Mesenchymal stem cell (in vitro differentiated cells and primary cell): ENCODE data around the gene CYBRD1.

ENCODE experiments used
- DNase-seq: peaks from one replicate; pipeline ENCODE4 v3.0.0-alpha.2; 2013
- H2AFZ ChIP-seq: one replicate; pipeline ENCODE4 v1.6.1; 2013; ENCODE audit warnings: low read depth, mild to moderate bottlenecking, control low read depth, inconsistent platforms, low read length, moderate library complexity
- H2AK5ac ChIP-seq: 2 replicates; pipeline ENCODE4 v1.6.1; 2013; ENCODE audit warnings: low read length, moderate library complexity, mild to moderate bottlenecking, inconsistent platforms; ENCODE audit not compliant: severe bottlenecking
- H2BK120ac ChIP-seq: one replicate; pipeline ENCODE4 v1.6.1; 2013; ENCODE audit warnings: low read depth, mild to moderate bottlenecking, inconsistent platforms, low read length, moderate library complexity
- H2BK12ac ChIP-seq, 2 experiments: one replicate each; pipeline ENCODE4 v1.6.1; 2013; ENCODE audit warnings: inconsistent platforms in 2 of 2, low read length in 2 of 2, mild to moderate bottlenecking in 2 of 2, moderate library complexity in 2 of 2, control low read depth in 1 of 2
- H2BK15ac ChIP-seq: one replicate; pipeline ENCODE4 v1.6.1; 2013; ENCODE audit warnings: mild to moderate bottlenecking, low read depth, inconsistent platforms; ENCODE audit not compliant: poor library complexity, severe bottlenecking
- H2BK5ac ChIP-seq: 2 replicates; pipeline ENCODE4 v1.6.1; 2013; ENCODE audit warnings: low read depth, mild to moderate bottlenecking, low read length, control low read depth, inconsistent platforms; ENCODE audit not compliant: poor library complexity, severe bottlenecking
- H3K14ac ChIP-seq, 2 experiments: one replicate each; pipeline ENCODE4 v1.6.1; 2013; ENCODE audit warnings: inconsistent platforms in 2 of 2, low read length in 2 of 2, control low read depth in 1 of 2, mild to moderate bottlenecking in 1 of 2, moderate library complexity in 1 of 2
- H3K18ac ChIP-seq, 2 experiments: one replicate each; pipeline ENCODE4 v1.6.1; 2013; ENCODE audit warnings: inconsistent platforms in 2 of 2, low read length in 2 of 2, control low read depth in 1 of 2, low read depth in 1 of 2, mild to moderate bottlenecking in 1 of 2
- H3K23ac ChIP-seq, 2 experiments: one replicate each; pipeline ENCODE4 v1.6.1; 2013; ENCODE audit warnings: inconsistent platforms in 2 of 2, low read length in 2 of 2, mild to moderate bottlenecking in 2 of 2, moderate library complexity in 2 of 2, control low read depth in 1 of 2
- H3K27ac ChIP-seq: 2 replicates; pipeline ENCODE4 v1.5.1; 2013; ENCODE audit warnings: mild to moderate bottlenecking, moderate library complexity, low read length, control low read depth, inconsistent platforms; ENCODE audit not compliant: poor library complexity, severe bottlenecking
- H3K27me3 ChIP-seq, 2 experiments: 2 replicates each; pipeline versions ENCODE4 v1.6.1 to v1.7.0; 2013; ENCODE audit warnings: low read length in 2 of 2, mild to moderate bottlenecking in 2 of 2, moderate library complexity in 2 of 2, control low read depth in 1 of 2, inconsistent platforms in 1 of 2; ENCODE audit not compliant: control insufficient read depth in 1 of 2, insufficient read depth in 1 of 2
- H3K36me3 ChIP-seq, 2 experiments: 2 replicates each; pipeline versions ENCODE4 v1.6.1 to v1.7.0; 2013; ENCODE audit warnings: low read length in 2 of 2, control low read depth in 1 of 2, inconsistent platforms in 1 of 2, low read depth in 1 of 2, mild to moderate bottlenecking in 1 of 2; ENCODE audit not compliant: insufficient read depth in 2 of 2, control insufficient read depth in 1 of 2
- H3K4ac ChIP-seq, 2 experiments: one replicate each; pipeline ENCODE4 v1.6.1; 2013; ENCODE audit warnings: inconsistent platforms in 2 of 2, low read length in 2 of 2, mild to moderate bottlenecking in 2 of 2, moderate library complexity in 2 of 2, control low read depth in 1 of 2, low read depth in 1 of 2
- H3K4me1 ChIP-seq: 2 replicates; pipeline ENCODE4 v1.6.1; 2013; ENCODE audit warnings: low read depth, low read length, control low read depth; ENCODE audit not compliant: control insufficient read depth, insufficient read depth
- H3K4me2 ChIP-seq: 2 replicates; pipeline ENCODE4 v1.6.1; 2013; ENCODE audit warnings: low read length, mild to moderate bottlenecking, inconsistent platforms; ENCODE audit not compliant: poor library complexity, severe bottlenecking
- H3K4me3 ChIP-seq, 2 experiments: 2 replicates each; pipeline versions ENCODE4 v1.5.1 to v1.7.0; 2013; ENCODE audit warnings: low read length in 2 of 2, mild to moderate bottlenecking in 2 of 2, control low read depth in 1 of 2, low read depth in 1 of 2; ENCODE audit not compliant: insufficient read depth in 1 of 2
- H3K79me1 ChIP-seq: replicated peaks from 2 replicates; pipeline ENCODE4 v1.6.1; 2013; ENCODE audit warnings: mild to moderate bottlenecking, control low read depth, low read length, inconsistent platforms; ENCODE audit not compliant: poor library complexity, severe bottlenecking
- H3K9ac ChIP-seq: 2 replicates; pipeline ENCODE4 v1.7.0; 2013; ENCODE audit warnings: mild to moderate bottlenecking, low read length, moderate library complexity
- H3K9me3 ChIP-seq: 2 replicates; pipeline ENCODE4 v1.7.0; 2013; ENCODE audit warnings: mild to moderate bottlenecking, low read length; ENCODE audit not compliant: control insufficient read depth
- H4K8ac ChIP-seq: one replicate; pipeline ENCODE4 v1.6.1; 2013; ENCODE audit warnings: inconsistent platforms, mild to moderate bottlenecking, low read length, moderate library complexity
- H4K91ac ChIP-seq: one replicate; pipeline ENCODE4 v1.6.1; 2013; ENCODE audit warnings: mild to moderate bottlenecking, low read length, inconsistent platforms
- WGBS: methylation state at CpG from one replicate; pipeline ENCODE4 v1.1.7; 2013; ENCODE audit warnings: mixed read lengths; 5-methylcytosine and 5-hydroxymethylcytosine counted together

Gene CYBRD1

GRCh38 chr2:171480908-171481307 is 41.4 kb upstream of the CYBRD1 start:
- Histone ChIP-seq H3K4ac (no peak overlapping the region), H3K9me3 (no peaks in the 10 kb centered on the region), H2BK12ac (no peak overlapping the region), H3K18ac (no peak overlapping the region), H2BK5ac (no peak overlapping the region), H3K27ac (no peak overlapping the region), H2BK120ac (no peak overlapping the region), H4K8ac (no peak overlapping the region), H3K14ac (no peak overlapping the region), H3K27me3 (no peaks in the 10 kb centered on the region), H3K9ac (no peak overlapping the region), H3K36me3 (peaks cover 3 to 64% of the 10 kb centered on the region in 2 experiments), H2AFZ (no peak overlapping the region), H2AK5ac (no peak overlapping the region), H3K4me3 (no peak overlapping the region), H3K4me1 (peaks cover 3% of the 10 kb centered on the region), H2BK15ac (no peak overlapping the region), H3K23ac (no peak overlapping the region), H4K91ac (no peak overlapping the region), H3K79me1 (no peaks in the 10 kb centered on the region), H3K4me2 (no peak overlapping the region)
- whole genome bisulfite sequencing: no CpG with 5 or more reads among the region's 1 CpG
- no peak for DNase-seq

- H3K4me2 ChIP-seq: no peak overlapping the region
- H3K27ac ChIP-seq: peak overlapping the region; percentile 89
- H3K18ac ChIP-seq: no peak overlapping the region
- H3K27me3 ChIP-seq: no peaks in the 10 kb centered on the region
- peaks cover 3% of the 10 kb centered on the region for H3K4me1 ChIP-seq
- H2AFZ ChIP-seq: no peak overlapping the region
- peaks cover 3 to 55% of the 10 kb centered on the region in 2 experiments for H3K36me3 ChIP-seq
- H2AK5ac ChIP-seq: no peak overlapping the region
- H2BK5ac ChIP-seq: no peak overlapping the region
- H3K79me1 ChIP-seq: no peaks in the 10 kb centered on the region
- no peak overlapping the region for H2BK120ac ChIP-seq
- H3K4ac ChIP-seq: no peak overlapping the region
- no peak overlapping the region for H2BK12ac ChIP-seq
- no peaks in the 10 kb centered on the region for H3K9me3 ChIP-seq
- H2BK15ac ChIP-seq: no peak overlapping the region
- no peak overlapping the region for H3K9ac ChIP-seq
- H3K4me3 ChIP-seq: no peak overlapping the region
- no peak for DNase-seq
- no peak overlapping the region for H3K14ac ChIP-seq
- H4K8ac ChIP-seq: no peak overlapping the region
- H4K91ac ChIP-seq: no peak overlapping the region
- no peak overlapping the region for H3K23ac ChIP-seq
Observed at GRCh38 chr2:171482308-171482707, 40.0 kb upstream of the CYBRD1 start.

DNA sequence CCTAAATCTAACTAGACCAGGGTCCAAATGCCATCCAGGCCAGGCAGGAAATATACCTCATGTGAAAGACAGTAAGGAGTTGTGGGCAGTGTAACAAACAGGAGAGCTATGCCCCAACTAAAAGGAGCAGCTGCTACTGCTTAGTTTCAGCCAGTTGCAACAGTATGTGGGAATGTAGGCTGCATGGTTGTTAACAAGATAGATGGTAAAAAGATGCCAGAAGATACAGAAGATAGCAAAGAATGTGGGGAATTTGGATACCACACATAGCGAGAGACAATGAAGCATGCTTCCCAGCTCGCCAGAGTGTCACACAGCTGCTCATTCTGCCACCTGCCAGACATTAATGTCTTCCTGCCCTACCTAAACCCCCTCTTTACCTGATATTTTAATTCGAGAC is 39.4 kb upstream of the CYBRD1 start:
- Histone ChIP-seq H3K9me3 (no peaks in the 10 kb centered on the region), H2BK120ac (no peak overlapping the region)

GRCh38 chr2:171483793-171484192 is 38.5 kb upstream of the CYBRD1 start:
- H3K18ac ChIP-seq: no peak overlapping the region
- no peak overlapping the region for H2AFZ ChIP-seq
- H3K9ac ChIP-seq: no peak overlapping the region
- peaks cover 3% of the 10 kb centered on the region for H3K4me1 ChIP-seq
- no peak overlapping the region for H3K23ac ChIP-seq
- H4K91ac ChIP-seq: no peak overlapping the region
- no peak overlapping the region for H3K27ac ChIP-seq
- H3K27me3 ChIP-seq: no peaks in the 10 kb centered on the region
- H4K8ac ChIP-seq: no peak overlapping the region
- H3K4me2 ChIP-seq: no peak overlapping the region
- H2BK15ac ChIP-seq: no peak overlapping the region
- no peak overlapping the region for H2BK12ac ChIP-seq
- DNase-seq: no peak
- H3K36me3 ChIP-seq: peaks cover 0 to 53% of the 10 kb centered on the region in 2 experiments
- no peaks in the 10 kb centered on the region for H3K9me3 ChIP-seq
- H3K4me3 ChIP-seq: no peak overlapping the region
- H3K4ac ChIP-seq: no peak overlapping the region
- H2BK120ac ChIP-seq: no peak overlapping the region
- no peak overlapping the region for H2BK5ac ChIP-seq
- H3K14ac ChIP-seq: no peak overlapping the region
- no peaks in the 10 kb centered on the region for H3K79me1 ChIP-seq
- WGBS: 100% methylated on average over 1 of the region's 2 CpGs
- H2AK5ac ChIP-seq: peak overlapping the region; percentile 99

More for the DNA sequence above, 39.4 kb upstream of the CYBRD1 start:
- H4K91ac ChIP-seq: no peak overlapping the region
- no peak overlapping the region for H3K4ac ChIP-seq
- no peak overlapping the region for H2BK5ac ChIP-seq
- peaks cover 0 to 51% of the 10 kb centered on the region in 2 experiments for H3K36me3 ChIP-seq
- H3K18ac ChIP-seq: no peak overlapping the region
- H3K4me2 ChIP-seq: no peak overlapping the region
- H3K9ac ChIP-seq: no peak overlapping the region
- no peaks in the 10 kb centered on the region for H3K79me1 ChIP-seq
- no peak overlapping the region for H3K14ac ChIP-seq
- H2BK15ac ChIP-seq: no peak overlapping the region
- no peak overlapping the region for H2AK5ac ChIP-seq
- peak overlapping the region; percentile 89 for H3K27ac ChIP-seq
- no peak overlapping the region for H2BK12ac ChIP-seq
- H3K4me1 ChIP-seq: peaks cover 3% of the 10 kb centered on the region
- H3K27me3 ChIP-seq: no peaks in the 10 kb centered on the region
- no peak overlapping the region for H2AFZ ChIP-seq
- no peak overlapping the region for H3K4me3 ChIP-seq
- H3K23ac ChIP-seq: no peak overlapping the region
- no peak for DNase-seq
- WGBS: 76% methylated on average over 3 of the region's 3 CpGs
- H4K8ac ChIP-seq: no peak overlapping the region
